Left colon (tissue), 2 donors: Measurements from ENCODE around the gene MYO7A. TPM values are rescaled to one million over a fixed set of nuclear protein-coding genes. Genes with fewer than 3 reads are reported as not detected.

ENCODE experiments used
- ATAC-seq: fragments of 200-7000 bp; cut with Tn5 transposase; one replicate; pipeline ENCODE4 v1.9.1; 2020; ENCODE audit warnings: mild to moderate bottlenecking, moderate library complexity
- DNase-seq, 2 donors: peaks; one replicate each; pipeline ENCODE4 v3.0.0-alpha.2; 2020
- intact Hi-C, 2 donors: fragments of 100-400 bp; cut with DNase I in 1 of 2; cut with micrococcal nuclease in 1 of 2; formaldehyde crosslinking; loops; one replicate each; pipeline versions ENCODE4 v1.11.2 to v1.14.0; 2022; cut with DNase I, micrococcal nuclease
- total RNA-seq, 2 donors: library from RNA; stranded (reverse); fragmentation: NEBNext Ultra II Directional; extraction: Animal tissue kit (Norgen Biotek cat#: 25700); gene quantifications; one replicate each; pipeline ENCODE4 v1.2.1, GENCODE V29; 2021
- donor health status: DM: no; HTN: no; CAD: no.
- donor health status: DM: yes; HTN: yes; CAD: no.

Gene MYO7A
- total RNA-seq, 2 donors from 2014 or later: 4.8 to 5.8 TPM

DNA sequence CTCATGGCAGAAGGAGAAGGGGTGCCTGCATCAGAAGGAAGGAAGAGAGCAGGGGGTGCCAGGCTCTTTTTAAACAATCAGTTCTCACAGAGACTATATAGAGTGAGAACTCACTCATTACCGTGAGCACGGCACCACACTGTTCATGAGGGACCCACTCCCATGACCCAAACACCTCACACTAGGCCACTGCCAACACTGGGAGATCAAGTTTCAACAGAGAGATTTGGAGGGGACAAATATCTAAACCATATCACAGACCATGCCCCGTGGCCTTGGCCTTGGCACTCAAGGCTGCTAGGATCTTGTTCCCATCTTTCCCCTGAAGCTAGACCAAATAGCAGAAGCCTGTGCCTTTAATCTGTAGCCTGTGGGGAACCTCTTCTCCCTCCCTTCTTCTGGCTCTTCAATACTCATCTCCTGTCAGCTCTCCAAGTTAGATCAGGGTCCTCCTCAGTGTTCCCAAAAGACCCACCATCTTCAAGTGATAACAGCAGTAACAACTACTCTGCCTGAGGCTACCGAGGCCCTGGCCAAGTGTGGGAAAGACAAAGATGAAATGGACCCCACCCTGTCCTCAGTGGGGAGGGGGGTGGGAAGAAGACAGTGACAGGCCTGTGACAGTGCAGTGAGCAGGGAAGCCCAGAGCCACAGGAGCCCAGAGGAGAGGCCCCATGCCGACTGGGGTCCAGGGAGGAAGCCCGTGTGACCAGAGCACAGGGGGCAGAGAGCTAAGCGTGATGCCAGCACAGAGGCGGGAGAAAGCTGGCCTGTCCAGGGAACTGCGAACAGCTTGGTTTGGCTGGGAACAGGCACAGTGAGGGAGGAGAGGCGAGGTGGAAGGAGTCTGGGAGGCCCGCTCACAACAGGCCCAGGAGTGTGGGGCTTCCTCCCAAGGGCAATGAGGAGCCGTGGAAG is 72.6 kb downstream of the MYO7A start:
- DNase-seq (peak in 1 of 2 donors; percentile 6), ATAC-seq (no peak)
- intact Hi-C loops: no loop called here

DNA sequence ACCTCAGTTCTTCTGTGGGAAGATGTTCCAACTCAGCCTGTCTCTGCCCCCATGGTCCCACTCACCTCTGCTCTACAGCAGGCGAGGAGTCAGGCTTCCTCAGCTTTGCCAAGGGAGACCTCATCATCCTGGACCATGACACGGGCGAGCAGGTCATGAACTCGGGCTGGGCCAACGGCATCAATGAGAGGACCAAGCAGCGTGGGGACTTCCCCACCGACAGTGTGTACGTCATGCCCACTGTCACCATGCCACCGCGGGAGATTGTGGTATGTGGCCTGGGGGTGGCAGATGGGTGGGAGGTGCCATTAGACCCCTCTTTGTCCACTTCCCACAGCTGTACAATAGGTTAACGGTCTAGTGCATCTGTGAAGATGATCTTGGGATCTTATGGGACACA is 73.3 kb downstream of the MYO7A start:
- ATAC-seq: no peak
- DNase-seq: peak in 1 of 2 donors; percentile 15

DNA sequence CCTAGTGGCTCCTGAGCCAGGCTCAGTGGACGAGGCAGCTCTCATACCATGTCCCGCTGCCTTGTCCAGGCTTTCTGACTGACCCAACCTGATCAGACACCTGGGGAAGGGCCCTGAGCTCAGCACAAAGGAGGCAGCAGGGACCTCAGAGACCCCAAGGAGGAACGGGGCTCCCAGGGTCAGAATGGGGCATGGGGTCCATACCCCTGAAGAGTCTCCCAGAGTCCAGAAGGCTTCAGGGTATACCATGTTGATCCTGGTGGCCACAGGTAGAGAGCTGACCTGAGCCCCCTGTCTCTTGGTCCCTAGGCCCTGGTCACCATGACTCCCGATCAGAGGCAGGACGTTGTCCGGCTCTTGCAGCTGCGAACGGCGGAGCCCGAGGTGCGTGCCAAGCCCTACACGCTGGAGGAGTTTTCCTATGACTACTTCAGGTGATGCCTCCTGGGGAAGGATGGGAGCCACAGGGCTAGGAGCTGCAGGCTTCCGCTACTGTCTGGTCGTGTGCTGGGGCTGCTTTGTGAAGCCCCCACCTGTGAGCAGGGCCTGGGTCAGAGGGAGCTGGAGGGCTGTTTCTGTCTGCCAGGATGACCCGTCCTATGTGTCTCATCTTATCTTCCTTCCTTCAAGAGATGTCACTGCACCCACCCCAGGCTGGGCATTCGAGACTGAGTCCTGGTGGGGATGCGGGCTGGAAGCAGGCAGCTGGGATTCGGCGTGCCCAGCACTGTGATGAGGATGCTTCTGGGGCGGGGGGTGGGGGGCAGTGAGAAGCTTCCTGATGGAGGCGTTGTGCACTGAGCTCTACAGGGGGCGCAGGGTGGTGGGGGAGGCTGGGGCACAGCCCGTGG is 74.2 kb downstream of the MYO7A start:
- DNase-seq: peak in 1 of 2 donors; percentile 16
- ATAC-seq: no peak
- intact Hi-C loops: no loop called here

More for the DNA sequence above, 73.3 kb downstream of the MYO7A start:
- intact Hi-C loops: no loop called here

DNA sequence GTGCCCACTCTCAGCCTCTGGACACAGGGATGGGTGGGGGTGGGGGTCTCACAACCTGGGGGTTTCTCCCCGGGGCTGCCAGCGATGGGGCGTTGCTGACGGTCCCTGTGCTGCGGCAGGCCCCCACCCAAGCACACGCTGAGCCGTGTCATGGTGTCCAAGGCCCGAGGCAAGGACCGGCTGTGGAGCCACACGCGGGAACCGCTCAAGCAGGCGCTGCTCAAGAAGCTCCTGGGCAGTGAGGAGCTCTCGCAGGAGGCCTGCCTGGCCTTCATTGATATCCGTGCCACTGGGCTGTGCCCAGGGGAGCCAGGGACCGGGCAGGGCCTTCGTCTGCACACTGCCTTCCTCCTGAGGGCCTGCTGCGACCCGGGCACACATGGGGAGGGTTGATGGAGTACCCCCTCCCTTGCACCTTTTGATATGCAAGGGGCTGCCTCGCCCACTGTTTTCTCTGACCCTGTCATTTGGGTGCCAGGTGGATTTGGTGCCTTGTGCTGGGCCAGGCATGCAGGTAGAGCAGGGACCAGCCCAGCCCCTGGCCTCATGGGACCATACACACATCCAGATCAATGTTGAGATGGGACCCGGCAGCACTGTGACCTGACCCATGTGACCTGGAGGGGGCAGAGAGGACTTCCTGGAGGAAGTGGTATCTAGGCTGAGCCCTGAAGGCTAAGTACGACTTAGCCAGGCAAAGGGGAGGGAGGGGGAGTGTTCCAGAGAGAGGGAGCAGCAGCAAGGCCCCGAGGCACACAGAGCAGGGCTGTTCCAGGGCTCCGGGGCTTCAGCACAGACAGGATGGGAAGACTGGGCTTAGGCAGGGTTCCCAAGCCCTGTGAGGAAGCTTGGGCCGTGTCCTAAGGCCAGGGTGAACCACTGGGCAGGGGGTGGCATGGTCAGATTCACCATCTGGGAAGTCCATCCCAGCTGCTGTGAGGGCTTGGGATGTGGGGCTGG is 75.2 kb downstream of the MYO7A start:
- intact Hi-C loops: no loop called here
- DNase-seq: peak in 1 of 2 donors; percentile 19
- ATAC-seq: no peak

DNA sequence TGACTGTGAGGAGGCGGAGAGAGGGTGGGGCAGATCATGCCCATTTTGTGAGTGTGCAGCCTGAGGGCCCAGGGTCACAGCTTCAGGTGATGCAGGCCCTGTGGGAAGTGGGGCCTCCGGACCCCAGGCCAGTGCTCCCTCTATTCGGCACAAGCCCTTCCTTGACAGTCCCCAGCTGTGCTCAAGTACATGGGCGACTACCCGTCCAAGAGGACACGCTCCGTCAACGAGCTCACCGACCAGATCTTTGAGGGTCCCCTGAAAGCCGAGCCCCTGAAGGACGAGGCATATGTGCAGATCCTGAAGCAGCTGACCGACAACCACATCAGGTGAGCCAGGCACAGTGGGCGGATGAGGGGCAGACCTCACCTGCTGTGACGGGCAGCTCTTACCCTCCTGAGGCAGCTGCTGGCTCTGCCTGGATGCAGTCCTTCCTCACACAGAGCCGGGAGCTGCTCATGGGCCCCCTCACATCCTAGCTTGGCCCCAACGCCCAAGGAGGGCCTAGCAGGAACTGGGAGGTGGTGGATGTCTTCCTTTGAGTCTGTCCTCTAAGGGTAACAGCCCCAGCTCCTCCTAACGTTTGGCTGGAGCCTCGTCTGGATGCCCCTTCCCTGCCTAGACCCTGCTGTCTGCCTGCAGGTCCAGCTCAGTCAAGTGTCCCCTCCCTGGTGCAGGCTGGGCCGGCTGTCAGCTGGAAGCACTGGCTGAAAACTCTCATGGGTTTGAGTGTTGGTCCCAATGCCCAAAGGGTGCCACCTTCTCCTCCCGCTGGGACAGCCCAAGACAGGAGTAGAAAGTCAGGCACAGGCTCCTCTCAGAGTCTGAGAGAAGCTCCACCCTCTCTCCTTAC is 76.1 kb downstream of the MYO7A start:
- intact Hi-C loops: no loop called here
- DNase-seq: no peak
- ATAC-seq: no peak

- no peak for ATAC-seq
- DNase-seq: no peak
- intact Hi-C loops: no loop called here
Observed at GRCh38 chr11:77204754-77205466, 76.9 kb downstream of the MYO7A start.

DNA sequence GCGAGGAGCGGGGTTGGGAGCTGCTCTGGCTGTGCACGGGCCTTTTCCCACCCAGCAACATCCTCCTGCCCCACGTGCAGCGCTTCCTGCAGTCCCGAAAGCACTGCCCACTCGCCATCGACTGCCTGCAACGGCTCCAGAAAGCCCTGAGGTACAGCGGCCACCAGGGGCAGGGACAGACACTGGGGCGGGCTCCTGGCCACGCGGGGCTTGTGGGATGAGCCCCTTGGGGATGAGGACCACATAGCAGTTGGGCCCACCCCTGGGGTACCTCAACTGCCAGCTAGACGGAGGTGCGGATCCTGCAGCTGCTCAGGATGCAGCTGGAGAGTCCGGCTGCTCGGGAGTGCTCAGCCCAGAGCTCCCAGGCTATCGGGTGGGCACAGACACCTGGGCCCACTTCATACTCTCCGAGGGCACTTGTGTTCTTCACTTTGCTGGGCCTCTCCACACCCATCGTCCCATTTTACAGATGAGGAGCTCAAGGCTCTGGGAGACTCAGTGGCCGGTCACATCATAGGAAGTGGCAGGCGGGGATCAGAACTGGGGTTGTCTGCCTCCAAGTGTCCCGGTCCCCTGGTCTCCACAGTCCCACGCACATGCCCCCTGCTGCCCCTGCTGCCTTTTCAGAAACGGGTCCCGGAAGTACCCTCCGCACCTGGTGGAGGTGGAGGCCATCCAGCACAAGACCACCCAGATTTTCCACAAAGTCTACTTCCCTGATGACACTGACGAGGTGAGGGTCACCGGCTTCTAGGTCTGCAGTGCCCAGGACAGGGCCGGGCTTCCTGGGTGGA is 77.6 kb downstream of the MYO7A start:
- intact Hi-C loops: no loop called here
- ATAC-seq (no peak), DNase-seq (no peak)

DNA sequence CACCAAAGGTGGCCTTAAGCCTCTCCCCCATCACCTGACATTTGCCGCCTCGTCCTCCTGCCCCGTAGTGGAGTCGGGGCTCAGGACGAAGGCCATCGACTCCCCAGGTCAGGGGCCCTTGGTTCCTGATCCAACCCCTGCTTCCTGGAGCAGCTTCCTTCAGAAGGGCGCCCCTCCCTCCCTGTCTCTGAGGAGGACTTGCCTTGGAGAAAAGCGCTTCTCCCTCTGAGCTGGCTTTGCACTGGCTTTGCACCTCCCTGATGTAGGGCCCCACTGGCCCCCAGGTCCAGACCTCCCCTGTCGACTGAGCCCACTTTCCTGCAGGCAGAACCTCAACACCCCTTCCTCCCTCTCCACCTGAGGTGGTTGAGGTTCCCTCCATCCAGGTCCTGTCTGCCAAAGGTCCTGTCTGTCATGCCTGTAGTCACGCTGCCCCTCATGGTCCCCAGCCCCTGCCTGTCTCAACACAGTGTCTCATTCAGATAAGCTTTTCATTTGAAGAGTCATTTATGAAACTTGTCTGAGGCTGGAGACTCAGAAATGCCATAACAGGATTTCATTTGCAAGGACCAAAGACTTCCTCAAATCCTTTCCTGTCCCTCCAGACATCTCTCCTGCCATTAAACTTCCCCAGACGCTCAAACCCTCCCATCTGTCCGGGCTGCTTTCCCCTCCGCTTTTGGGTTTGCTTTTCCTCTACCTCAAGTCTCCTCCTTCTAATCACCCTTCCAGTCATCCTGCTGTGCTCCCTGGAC is 78.4 kb downstream of the MYO7A start:
- DNase-seq (no peak), ATAC-seq (no peak)
- intact Hi-C loops: no loop called here

GRCh38 chr11:77207019-77207485 is 79.0 kb downstream of the MYO7A start:
- ATAC-seq (no peak), DNase-seq (no peak)
- intact Hi-C loops: no loop called here

DNA sequence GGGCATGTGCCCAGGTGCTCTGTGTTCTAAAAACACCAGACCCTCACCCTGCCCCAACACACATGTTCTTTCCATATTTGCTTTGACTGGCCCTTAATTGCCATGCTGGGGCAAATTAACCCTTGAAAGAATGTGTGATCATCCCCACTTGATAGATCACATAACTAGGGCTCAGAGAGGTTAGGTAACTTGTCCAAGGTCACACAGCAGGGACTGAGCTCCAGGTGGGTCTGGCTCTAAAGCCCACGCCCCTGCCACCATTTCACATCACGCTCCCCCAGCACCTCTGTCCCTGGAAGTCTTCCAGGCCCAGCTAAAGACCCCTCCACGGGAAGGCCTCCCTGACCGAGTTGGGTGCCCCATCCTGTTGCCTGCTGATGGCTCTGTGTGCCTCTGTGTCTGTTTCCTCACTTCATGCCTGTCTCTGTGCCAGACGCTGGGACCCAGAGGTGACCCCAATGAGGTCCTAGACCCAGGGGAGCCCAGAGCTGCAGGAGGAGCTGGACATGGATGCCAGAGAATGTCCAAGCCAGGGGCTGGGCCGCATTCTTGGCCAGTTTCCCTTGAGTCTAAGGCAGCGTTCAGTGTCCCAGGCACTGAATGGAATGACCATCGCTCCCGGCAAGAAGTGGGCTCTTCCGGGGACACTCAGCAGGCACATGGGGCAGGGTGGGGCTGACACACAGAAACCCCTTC is 79.7 kb downstream of the MYO7A start:
- no peak for ATAC-seq
- intact Hi-C loops: no loop called here
- DNase-seq: no peak

- ATAC-seq: no peak
- intact Hi-C loops: no loop called here
Observed at GRCh38 chr11:77208535-77208934, 80.5 kb downstream of the MYO7A start.

DNA sequence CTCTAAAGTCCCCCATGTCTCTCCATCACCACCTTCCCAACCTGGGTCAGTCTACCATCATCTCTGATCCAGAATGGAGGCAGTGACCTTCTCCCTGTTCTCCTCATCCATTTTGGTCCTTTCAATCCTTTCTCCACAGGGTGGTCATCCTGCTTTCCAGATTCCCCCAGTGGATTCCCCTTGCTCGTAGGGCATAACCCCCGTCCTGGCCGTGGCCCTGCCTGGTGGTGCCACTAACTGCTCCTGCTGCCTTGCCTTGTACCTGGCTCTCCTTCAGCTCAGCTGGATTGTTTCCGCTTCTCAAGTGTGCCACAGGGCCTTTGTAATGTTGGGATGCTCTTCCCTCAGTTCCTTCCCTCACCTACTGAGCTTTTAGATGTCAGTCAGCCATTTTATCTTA is 81.6 kb downstream of the MYO7A start:
- ATAC-seq: no peak
- no peak for DNase-seq
- intact Hi-C loops: no loop called here

More at GRCh38 chr11:77208535-77208934, 80.5 kb downstream of the MYO7A start:
- DNase-seq: no peak

DNA sequence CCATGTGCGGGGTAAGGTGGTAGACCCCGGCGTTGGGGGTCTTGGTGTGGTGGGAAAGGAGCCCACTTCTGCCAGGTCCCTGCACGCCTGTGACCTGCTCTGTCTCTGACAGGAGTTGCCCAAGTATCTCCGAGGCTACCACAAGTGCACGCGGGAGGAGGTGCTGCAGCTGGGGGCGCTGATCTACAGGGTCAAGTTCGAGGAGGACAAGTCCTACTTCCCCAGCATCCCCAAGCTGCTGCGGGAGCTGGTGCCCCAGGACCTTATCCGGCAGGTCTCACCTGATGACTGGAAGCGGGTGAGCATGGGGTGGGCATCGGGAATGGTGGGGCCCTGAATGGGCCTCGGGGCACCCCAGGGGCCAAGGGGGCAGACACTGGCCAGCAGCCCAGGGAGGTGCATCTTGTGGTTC is 83.0 kb downstream of the MYO7A start:
- intact Hi-C loops: no loop called here
- ATAC-seq: no peak
- DNase-seq: no peak

DNA sequence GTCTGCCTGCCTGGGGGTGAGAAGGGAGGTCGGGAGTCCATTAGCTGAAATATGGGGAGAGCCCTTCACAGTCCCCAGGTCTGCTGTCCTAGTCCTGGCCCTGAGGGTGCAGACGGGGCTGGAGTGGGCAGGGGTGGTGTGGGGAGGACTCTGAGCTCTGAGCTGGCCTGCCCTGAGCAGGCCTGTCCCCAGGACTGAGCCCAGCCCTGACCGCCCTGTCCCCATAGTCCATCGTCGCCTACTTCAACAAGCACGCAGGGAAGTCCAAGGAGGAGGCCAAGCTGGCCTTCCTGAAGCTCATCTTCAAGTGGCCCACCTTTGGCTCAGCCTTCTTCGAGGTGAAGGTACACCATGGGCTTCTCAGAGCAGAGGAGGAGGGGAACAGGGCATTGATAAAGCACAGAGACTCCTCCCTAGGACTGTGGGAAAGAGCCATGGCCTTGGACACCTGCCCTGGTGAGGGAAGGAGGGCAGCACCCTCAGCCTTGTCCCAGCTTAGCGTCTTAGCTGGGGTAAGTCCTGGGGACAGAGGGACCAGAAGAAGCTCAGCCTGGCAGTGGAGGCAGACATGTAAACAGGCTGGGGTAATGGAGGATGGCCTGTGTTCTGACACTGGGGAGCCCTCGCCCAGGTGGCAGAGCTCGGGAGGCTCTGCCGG is 83.7 kb downstream of the MYO7A start:
- DNase-seq (no peak), ATAC-seq (no peak)
- intact Hi-C loops: no loop called here
